Neural cell (in vitro differentiated cells): Measurements from ENCODE around the gene MMP13. TPM values are rescaled to one million over a fixed set of nuclear protein-coding genes. Genes with fewer than 3 reads are reported as not detected.

Experiments
- H2AFZ ChIP-seq: fragments of 200-600, 300-800 bp; sonication (generic), shearing (Covaris generic); 2 replicates; pipeline ENCODE4 v1.6.0; 2014; ENCODE audit warnings: low read depth, mild to moderate bottlenecking, antibody characterized with exemption, low read length, moderate library complexity
- H3F3A ChIP-seq: fragments of 200-600 bp; shearing (Covaris generic); 2 replicates; pipeline ENCODE4 v1.6.1; 2016; ENCODE audit warnings: mild to moderate bottlenecking, moderate library complexity, mixed read lengths, antibody characterized with exemption, low read length; ENCODE audit not compliant: insufficient read depth, poor library complexity, severe bottlenecking
- H3K27ac ChIP-seq: fragments of 200-600, 300-800 bp; sonication (generic), shearing (Covaris generic); 2 replicates; pipeline ENCODE4 v1.5.1; 2014; ENCODE audit warnings: mild to moderate bottlenecking, low read length, moderate library complexity
- H3K27me3 ChIP-seq: fragments of 300-800, 200-600 bp; sonication (generic), shearing (Covaris generic); 2 replicates; pipeline ENCODE4 v1.6.0; 2014; ENCODE audit warnings: mild to moderate bottlenecking, low read depth, low read length, moderate library complexity; ENCODE audit not compliant: insufficient read depth
- H3K36me3 ChIP-seq: fragments of 300-800, 200-600 bp; sonication (generic), shearing (Covaris generic); 2 replicates; pipeline ENCODE4 v1.5.1; 2014; ENCODE audit warnings: mild to moderate bottlenecking, antibody characterized with exemption, low read length, moderate library complexity; ENCODE audit not compliant: insufficient read depth
- H3K4me2 ChIP-seq: fragments of 300-800, 200-600 bp; sonication (generic), shearing (Covaris generic); 2 replicates; pipeline ENCODE4 v1.6.0; 2014; ENCODE audit warnings: mild to moderate bottlenecking, low read length
- H3K4me3 ChIP-seq: fragments of 300-800, 200-600 bp; sonication (generic), shearing (Covaris generic); 2 replicates; pipeline ENCODE4 v1.5.1; 2014; ENCODE audit warnings: mild to moderate bottlenecking, low read length, moderate library complexity
- H3K79me2 ChIP-seq: fragments of 200-600 bp; shearing (Covaris generic); replicated peaks from 2 replicates; pipeline ENCODE4 v1.6.0; 2014; ENCODE audit warnings: mild to moderate bottlenecking, low read length, moderate library complexity; ENCODE audit not compliant: insufficient read depth
- H3K9ac ChIP-seq: fragments of 300-800, 200-600 bp; sonication (generic), shearing (Covaris generic); 2 replicates; pipeline ENCODE4 v1.6.1; 2016; ENCODE audit warnings: mild to moderate bottlenecking, low read length, mixed read lengths
- H3K9me2 ChIP-seq: fragments of 200-600 bp; shearing (Covaris generic); 2 replicates; pipeline ENCODE4 v1.6.1; 2016; ENCODE audit warnings: mild to moderate bottlenecking, low read length, mixed read lengths; ENCODE audit not compliant: insufficient read depth
- H3K9me3 ChIP-seq: fragments of 200-600, 300-800 bp; sonication (generic), shearing (Covaris generic); 2 replicates; pipeline ENCODE4 v1.6.1; 2016; ENCODE audit warnings: mild to moderate bottlenecking, mixed run types, low read length, moderate library complexity, mixed read lengths
- H4K20me1 ChIP-seq: fragments of 200-600 bp; shearing (Covaris generic); 2 replicates; pipeline ENCODE4 v1.6.1; 2016; ENCODE audit warnings: mild to moderate bottlenecking, mixed run types; ENCODE audit not compliant: insufficient read depth
- CTCF ChIP-seq: fragments of 450-650 bp; IDR thresholded peaks from 2 replicates; pipeline ENCODE4 v1.5.1; 2014; ENCODE audit warnings: antibody characterized with exemption, mild to moderate bottlenecking, moderate library complexity; ENCODE audit not compliant: poor library complexity, severe bottlenecking
- EP300 ChIP-seq: fragments of 450-650 bp; conservative IDR thresholded peaks from 2 replicates; pipeline ENCODE4 v1.6.1; 2014; ENCODE audit warnings: antibody characterized with exemption, mild to moderate bottlenecking, moderate library complexity; ENCODE audit not compliant: poor library complexity, severe bottlenecking
- EZH2 ChIP-seq: fragments of 200-600, 300-800 bp; shearing (Covaris generic), sonication (generic); IDR thresholded peaks from 2 replicates; pipeline ENCODE4 v1.6.1; 2014; ENCODE audit warnings: antibody characterized with exemption, low read length, borderline replicate concordance, mild to moderate bottlenecking; ENCODE audit not compliant: insufficient read depth, poor library complexity, severe bottlenecking
- MXI1 ChIP-seq: fragments of 450-650 bp; conservative IDR thresholded peaks from 2 replicates; pipeline ENCODE4 v1.6.1; 2014; ENCODE audit warnings: antibody characterized with exemption, mild to moderate bottlenecking; ENCODE audit not compliant: poor library complexity, severe bottlenecking
- POLR2AphosphoS5 ChIP-seq: IDR thresholded peaks from 2 replicates; pipeline ENCODE4 v1.6.1; 2012
- RAD21 ChIP-seq: fragments of 450-650 bp; conservative IDR thresholded peaks from 2 replicates; pipeline ENCODE4 v1.6.1; 2014; ENCODE audit warnings: antibody characterized with exemption, mild to moderate bottlenecking, moderate library complexity
- REST ChIP-seq: IDR thresholded peaks from 2 replicates; pipeline ENCODE4 v1.6.1; 2012; ENCODE audit warnings: borderline replicate concordance
- SMC3 ChIP-seq: fragments of 450-650 bp; conservative IDR thresholded peaks from 2 replicates; pipeline ENCODE4 v1.6.1; 2014; ENCODE audit warnings: antibody characterized with exemption, mild to moderate bottlenecking, moderate library complexity; ENCODE audit not compliant: poor library complexity
- TAF1 ChIP-seq: IDR thresholded peaks from 2 replicates; pipeline ENCODE4 v1.6.1; 2012; ENCODE audit warnings: low read depth
- polyA plus RNA-seq: library from polyadenylated mRNA; depleted of rRNA; stranded (reverse); fragments of >200 nt; gene quantifications from 2 replicates; pipeline ENCODE4 v1.2.3, GENCODE V29; 2014

Gene MMP13
- polyA plus RNA-seq, 1 donor from 2014 or later = not detected

- no peak overlapping the region for H3K4me3 ChIP-seq
- H3F3A ChIP-seq = no peaks in the 10 kb centered on the region
- H3K27ac ChIP-seq = no peak overlapping the region
- no peaks in the 10 kb centered on the region for H3K79me2 ChIP-seq
- H3K9me3 ChIP-seq = no peaks in the 10 kb centered on the region
- H2AFZ ChIP-seq = no peak overlapping the region
- H3K4me2 ChIP-seq = no peak overlapping the region
- no peak overlapping the region for H3K9ac ChIP-seq
- H3K9me2 ChIP-seq = no peaks in the 10 kb centered on the region
- H4K20me1 ChIP-seq = no peaks in the 10 kb centered on the region
- H3K27me3 ChIP-seq = no peaks in the 10 kb centered on the region
- no peak for TF ChIP-seq SMC3
- TF ChIP-seq EZH2 = no peak
- no peak for TF ChIP-seq POLR2AphosphoS5
- TF ChIP-seq EP300 = no peak
- no peak for TF ChIP-seq RAD21
- TF ChIP-seq MXI1 = no peak
- TF ChIP-seq TAF1 = no peak
- no peak for TF ChIP-seq REST
- TF ChIP-seq CTCF = no peak
- no peaks in the 10 kb centered on the region for H3K36me3 ChIP-seq
Measured at GRCh38 chr11:102989379-102990047, 34.0 kb upstream of the MMP13 start.

GRCh38 chr11:102986815-102987214 lies 31.3 kb upstream of the MMP13 start:
- TF ChIP-seq SMC3 (no peak), CTCF (no peak), TAF1 (no peak), EP300 (no peak), MXI1 (no peak), POLR2AphosphoS5 (no peak), REST (no peak), RAD21 (no peak), EZH2 (no peak)
- no peaks in the 10 kb centered on the region for H4K20me1 ChIP-seq
- no peaks in the 10 kb centered on the region for H3K79me2 ChIP-seq
- no peaks in the 10 kb centered on the region for H3K9me2 ChIP-seq
- no peaks in the 10 kb centered on the region for H3F3A ChIP-seq
- no peak overlapping the region for H3K27ac ChIP-seq
- no peak overlapping the region for H3K9ac ChIP-seq
- H3K9me3 ChIP-seq = no peaks in the 10 kb centered on the region
- H2AFZ ChIP-seq = no peak overlapping the region
- H3K27me3 ChIP-seq = no peaks in the 10 kb centered on the region
- no peaks in the 10 kb centered on the region for H3K36me3 ChIP-seq
- no peak overlapping the region for H3K4me3 ChIP-seq
- no peak overlapping the region for H3K4me2 ChIP-seq
